Choroid plexus epithelial cell (primary cell): ENCODE results near the gene SPPL3.

Experiments
- DNase-seq: peaks from one replicate; pipeline ENCODE4 v3.0.0-alpha.2; 2010; ENCODE audit warnings: low read depth
- H3K4me3 ChIP-seq: 2 replicates; pipeline ENCODE4 v1.5.1; 2011; ENCODE audit warnings: low read depth, mild to moderate bottlenecking, control low read depth, low read length, moderate library complexity
- TF ChIP-seq, protein P1 (sequence below): conservative IDR thresholded peaks from 2 replicates; pipeline ENCODE4 v1.5.1; 2011; ENCODE audit warnings: low read depth, mild to moderate bottlenecking, control low read depth, inconsistent platforms, low read length, moderate library complexity

Gene SPPL3

DNA sequence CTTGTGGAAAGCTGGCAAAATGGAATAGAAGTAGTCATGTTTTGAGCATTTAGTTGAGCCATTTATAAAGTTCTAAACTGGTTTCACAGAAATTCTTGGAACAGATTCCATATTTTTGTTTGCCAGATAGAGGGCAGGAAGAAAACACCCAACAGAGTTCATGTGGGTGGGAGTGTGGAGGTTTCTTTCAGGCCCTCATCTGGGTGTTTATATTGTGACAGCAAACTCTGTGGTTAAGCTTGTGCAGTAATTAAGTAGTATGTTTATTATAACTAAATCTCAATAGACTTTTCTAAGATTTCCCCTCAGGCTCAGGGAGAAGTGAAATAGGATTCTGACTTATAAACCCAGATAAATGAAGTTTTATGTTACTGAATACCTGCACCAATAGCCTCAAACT, 57.4 kb downstream of the SPPL3 start:
- DNase-seq = peak; percentile 17
- TF ChIP-seq, protein P1, sequence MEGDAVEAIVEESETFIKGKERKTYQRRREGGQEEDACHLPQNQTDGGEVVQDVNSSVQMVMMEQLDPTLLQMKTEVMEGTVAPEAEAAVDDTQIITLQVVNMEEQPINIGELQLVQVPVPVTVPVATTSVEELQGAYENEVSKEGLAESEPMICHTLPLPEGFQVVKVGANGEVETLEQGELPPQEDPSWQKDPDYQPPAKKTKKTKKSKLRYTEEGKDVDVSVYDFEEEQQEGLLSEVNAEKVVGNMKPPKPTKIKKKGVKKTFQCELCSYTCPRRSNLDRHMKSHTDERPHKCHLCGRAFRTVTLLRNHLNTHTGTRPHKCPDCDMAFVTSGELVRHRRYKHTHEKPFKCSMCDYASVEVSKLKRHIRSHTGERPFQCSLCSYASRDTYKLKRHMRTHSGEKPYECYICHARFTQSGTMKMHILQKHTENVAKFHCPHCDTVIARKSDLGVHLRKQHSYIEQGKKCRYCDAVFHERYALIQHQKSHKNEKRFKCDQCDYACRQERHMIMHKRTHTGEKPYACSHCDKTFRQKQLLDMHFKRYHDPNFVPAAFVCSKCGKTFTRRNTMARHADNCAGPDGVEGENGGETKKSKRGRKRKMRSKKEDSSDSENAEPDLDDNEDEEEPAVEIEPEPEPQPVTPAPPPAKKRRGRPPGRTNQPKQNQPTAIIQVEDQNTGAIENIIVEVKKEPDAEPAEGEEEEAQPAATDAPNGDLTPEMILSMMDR = no peak
- no peak overlapping the region for H3K4me3 ChIP-seq

DNA sequence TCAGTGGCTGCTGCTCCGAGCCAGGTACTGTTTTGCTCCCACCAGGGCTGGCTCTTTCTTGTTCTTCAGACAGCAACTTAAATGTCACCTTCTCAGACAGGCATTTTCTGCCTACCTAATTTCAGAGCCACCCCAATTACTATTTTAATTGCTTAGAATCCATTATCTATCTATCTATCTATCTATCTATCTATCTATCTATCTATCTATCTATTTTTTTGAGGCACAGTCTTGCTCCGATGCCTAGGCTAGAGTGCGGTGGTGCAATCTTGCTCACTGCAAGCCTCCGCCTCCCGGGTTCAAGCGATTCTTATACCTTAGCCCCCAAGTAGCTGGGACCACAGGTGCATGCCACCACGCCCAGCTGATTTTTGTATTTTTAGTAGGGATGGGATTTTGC, 58.5 kb downstream of the SPPL3 start:
- H3K4me3 ChIP-seq = no peak overlapping the region
- DNase-seq = no peak
- TF ChIP-seq, protein P1 = no peak

DNA sequence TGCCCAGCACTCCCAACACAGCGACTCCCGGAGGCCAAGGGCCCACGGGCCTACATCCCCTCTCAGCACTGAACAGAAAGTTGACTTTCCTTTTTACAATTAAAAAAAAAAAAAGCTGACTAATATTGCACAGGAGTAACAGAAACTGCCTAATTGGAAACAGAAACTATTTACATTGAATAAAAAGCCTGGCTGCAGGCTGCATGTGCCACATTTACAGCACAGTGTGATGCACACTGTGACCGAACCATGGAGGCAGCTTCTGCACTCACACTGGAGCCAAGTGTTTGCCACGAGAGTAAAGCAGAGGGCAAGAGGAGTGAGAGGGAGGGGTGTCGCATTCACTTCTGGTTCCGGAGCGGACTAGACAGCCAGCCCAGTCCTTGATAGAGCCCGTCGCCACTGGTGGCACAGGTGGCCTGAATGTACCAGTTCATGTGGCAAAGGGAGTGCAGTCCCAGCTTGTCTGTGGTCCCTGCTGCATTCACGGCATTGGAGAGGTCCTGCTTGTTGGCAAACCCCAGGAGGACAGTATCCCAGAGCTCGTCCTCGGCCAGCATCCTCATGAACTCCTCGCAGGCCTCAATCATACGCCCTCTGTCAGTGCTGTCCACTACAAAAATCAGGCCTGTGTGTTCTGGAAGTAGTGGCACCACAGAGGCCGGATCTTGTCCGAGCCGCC, 59.2 kb downstream of the SPPL3 start:
- no peak overlapping the region for H3K4me3 ChIP-seq

DNA sequence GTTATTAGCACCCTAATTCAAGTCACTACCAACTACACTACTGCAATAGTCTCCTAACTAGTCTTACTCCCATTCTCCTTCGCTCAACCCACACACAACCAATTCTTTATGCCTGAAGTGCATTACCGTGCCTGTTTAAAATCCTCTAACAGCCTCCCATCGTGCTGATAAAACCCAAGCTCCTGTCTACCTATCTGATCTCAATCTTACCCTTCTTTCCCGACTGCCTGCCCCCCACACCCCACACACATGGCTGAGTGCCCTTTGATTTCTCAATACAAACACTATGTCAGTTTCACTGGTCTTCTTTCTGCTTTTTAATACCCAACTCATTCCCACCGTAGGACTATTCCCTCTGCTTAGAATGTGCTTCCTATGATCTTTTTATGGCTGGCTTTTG, 59.9 kb downstream of the SPPL3 start:
- DNase-seq = no peak
- no peak overlapping the region for H3K4me3 ChIP-seq
- TF ChIP-seq, protein P1 = no peak

More for the DNA sequence above, 59.2 kb downstream of the SPPL3 start:
- no peak for DNase-seq
- TF ChIP-seq, protein P1 = no peak

DNA sequence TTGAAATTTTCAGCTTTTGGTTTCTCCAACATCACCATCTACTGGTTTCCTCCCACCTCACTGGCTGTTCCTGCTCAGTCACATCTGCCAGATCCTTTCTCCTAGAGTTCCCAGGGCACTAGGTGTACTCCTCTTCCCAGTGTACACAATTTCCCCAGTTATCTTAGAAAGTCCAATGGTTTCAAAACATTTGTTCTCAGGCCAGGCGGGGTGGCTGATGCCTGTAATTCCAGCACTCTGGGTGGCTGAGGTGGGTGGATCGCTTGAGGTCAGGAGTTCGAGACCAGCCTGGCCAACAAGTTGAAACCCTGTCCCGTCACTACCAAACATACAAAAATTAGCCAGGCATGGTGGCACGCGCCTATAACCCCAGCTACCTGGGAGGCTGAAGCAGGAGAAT, 60.7 kb downstream of the SPPL3 start:
- DNase-seq = peak; percentile 12
- no peak overlapping the region for H3K4me3 ChIP-seq
- TF ChIP-seq, protein P1 = peak; percentile 28

DNA sequence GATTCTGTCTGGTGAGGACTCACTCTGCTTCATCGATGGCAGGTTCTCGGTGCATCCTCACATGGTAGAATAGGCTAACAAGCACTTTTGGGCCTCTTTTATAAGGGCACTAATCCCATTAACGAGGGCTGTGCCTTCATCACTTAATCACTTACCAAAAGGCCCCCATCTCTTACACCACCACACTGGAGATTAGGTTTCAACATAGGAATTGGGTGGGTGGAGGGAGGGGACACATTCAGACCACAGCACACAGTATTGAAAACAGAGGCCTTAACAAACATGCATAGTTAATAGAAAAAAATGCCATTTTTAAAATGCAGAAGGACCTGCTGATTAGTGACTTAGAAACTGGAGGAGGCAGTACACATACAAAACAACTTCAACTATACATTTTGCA, 61.6 kb downstream of the SPPL3 start:
- TF ChIP-seq, protein P1 = no peak
- DNase-seq = peak; percentile 21
- no peak overlapping the region for H3K4me3 ChIP-seq

DNA sequence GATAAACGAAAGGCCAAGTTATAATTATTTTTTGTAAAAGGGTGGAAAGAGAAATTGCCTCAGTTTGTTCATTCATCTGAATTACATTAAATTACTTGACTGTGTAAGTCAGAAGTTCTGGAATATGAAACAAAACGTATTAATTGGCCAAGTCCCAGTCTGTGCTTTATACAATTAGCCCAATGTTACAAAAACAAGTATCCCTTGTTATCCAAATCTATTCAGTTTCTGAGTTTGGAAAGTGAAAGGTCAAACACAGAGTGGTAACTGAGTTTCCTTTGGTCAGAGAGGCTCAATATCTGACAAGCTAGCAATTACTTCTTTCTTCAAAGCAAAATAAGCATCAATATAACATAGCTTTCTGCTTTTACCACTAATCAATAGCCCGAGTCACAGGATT, 62.6 kb downstream of the SPPL3 start:
- TF ChIP-seq, protein P1 = no peak
- DNase-seq = no peak
- H3K4me3 ChIP-seq = no peak overlapping the region
